ENCODE results near the gene DNASE2.

DNASE2 gene

GRCh38 chr19:12880551-12881171 lies 588 bp downstream of the DNASE2 start:
- peaks cover 40% of the 10 kb centered on the region for H3K4me1 Mint-ChIP-seq
- CTCF ChIA-PET = interaction anchor here (1.0 to 9.4 kb wide), 6 partner anchors 10 to 114 kb away, joined by 3 to 87 read pairs (median 3); partner anchors contain the start of gene GCDH
- H3K9me3 Mint-ChIP-seq = peaks cover 12% of the 10 kb centered on the region
- DNase-seq = peak; percentile 37
- H3K4me3 Mint-ChIP-seq = peak overlapping the region; percentile 90
- peaks cover 14% of the 10 kb centered on the region for H3K36me3 Mint-ChIP-seq
- peaks cover 9% of the 10 kb centered on the region for H3K27me3 Mint-ChIP-seq
- H3K27ac Mint-ChIP-seq = peak overlapping the region; percentile 90

- no peaks in the 10 kb centered on the region for H3K27me3 Mint-ChIP-seq
- CTCF ChIA-PET = no interaction called here
- H3K4me3 Mint-ChIP-seq = no peak overlapping the region
- no peak for DNase-seq
- peaks cover 33% of the 10 kb centered on the region for H3K36me3 Mint-ChIP-seq
- peaks cover 9% of the 10 kb centered on the region for H3K9me3 Mint-ChIP-seq
- H3K27ac Mint-ChIP-seq = no peak overlapping the region
- peaks cover 20% of the 10 kb centered on the region for H3K4me1 Mint-ChIP-seq
Measured at GRCh38 chr19:12875086-12875485, 6.2 kb downstream of the DNASE2 start.

DNA sequence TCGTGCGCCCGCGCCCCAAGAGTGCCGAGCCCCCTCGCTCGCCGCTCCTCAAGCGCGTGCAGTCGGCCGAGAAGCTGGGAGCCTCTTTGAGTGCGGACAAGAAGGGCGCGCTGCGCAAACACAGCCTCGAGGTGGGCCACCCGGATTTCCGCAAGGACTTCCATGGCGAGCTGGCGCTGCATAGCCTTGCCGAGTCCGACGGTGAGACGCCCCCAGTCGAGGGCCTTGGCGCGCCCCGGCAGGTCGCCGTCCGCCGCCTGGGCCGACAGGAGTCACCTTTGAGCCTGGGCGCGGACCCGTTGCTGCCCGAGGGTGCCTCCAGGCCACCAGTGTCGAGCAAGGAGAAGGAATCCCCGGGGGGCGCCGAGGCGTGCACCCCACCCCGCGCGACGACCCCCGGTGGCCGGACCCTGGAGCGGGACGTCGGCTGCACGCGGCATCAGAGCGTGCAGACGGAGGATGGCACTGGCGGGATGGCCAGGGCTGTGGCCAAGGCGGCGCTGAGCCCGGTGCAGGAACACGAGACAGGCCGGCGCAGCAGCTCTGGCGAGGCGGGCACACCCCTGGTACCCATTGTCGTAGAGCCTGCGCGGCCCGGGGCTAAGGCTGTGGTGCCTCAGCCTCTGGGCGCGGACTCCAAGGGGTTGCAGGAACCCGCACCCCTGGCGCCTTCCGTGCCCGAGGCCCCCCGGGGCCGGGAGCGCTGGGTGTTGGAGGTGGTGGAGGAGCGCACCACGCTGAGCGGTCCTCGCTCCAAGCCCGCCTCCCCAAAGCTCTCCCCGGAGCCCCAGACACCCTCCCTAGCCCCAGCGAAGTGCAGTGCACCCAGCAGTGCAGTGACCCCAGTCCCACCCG lies 7.1 kb downstream of the DNASE2 start:
- Mint-ChIP-seq H3K27ac (no peak overlapping the region), H3K4me1 (peaks cover 13% of the 10 kb centered on the region), H3K27me3 (peaks cover 3% of the 10 kb centered on the region), H3K9me3 (peaks cover 9% of the 10 kb centered on the region), H3K4me3 (no peak overlapping the region), H3K36me3 (peaks cover 33% of the 10 kb centered on the region)
- DNase-seq = no peak
- CTCF ChIA-PET = interaction anchor here (1.4 kb wide), 1 partner anchor 26 kb away, joined by 5 read pairs; no protein-coding TSS in a partner anchor

DNA sequence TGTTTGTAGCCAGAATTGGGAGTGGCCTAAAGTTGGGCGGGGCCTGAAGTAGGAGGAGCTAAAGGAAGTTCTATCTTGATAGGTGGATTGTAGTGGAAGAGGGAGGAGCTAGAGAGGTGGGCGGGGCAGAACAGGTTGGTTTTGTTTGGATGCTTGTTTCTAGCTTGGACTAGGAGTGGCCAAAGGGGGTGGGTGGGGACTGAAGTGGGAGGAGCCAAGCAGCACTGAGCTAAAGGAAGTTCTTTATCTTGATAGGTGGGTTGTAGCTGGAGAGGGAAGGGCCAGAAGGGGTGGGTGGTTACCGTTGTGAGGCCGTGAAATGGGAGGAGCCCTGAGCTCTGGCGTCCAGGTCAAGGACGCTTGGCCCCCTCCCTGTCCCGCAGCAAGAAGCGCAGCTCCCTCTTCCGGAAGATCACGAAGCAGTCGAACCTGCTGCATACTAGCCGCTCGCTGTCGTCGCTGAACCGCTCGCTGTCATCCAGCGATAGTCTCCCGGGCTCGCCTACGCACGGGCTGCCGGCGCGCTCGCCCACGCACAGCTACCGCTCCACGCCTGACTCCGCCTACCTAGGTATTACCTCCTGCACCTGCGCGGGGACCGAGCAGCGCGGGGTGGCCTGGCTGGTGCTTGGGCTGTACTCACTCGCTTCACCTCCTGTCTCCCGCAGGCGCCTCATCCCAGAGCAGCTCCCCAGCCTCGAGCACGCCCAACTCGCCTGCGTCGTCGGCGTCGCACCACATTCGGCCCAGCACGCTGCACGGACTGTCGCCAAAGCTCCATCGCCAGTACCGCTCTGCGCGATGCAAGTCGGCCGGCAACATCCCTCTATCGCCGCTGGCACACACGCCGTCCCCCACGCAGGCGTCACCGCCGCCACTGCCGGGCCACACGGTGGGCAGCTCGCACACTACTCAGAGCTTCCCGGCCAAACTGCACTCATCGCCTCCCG lies 8.0 kb downstream of the DNASE2 start:
- Mint-ChIP-seq H3K9me3 (peaks cover 9% of the 10 kb centered on the region), H3K36me3 (peaks cover 29% of the 10 kb centered on the region), H3K27ac (peak overlapping the region; percentile 67), H3K4me3 (peak overlapping the region; percentile 40), H3K27me3 (peaks cover 5% of the 10 kb centered on the region), H3K4me1 (peaks cover 10% of the 10 kb centered on the region)
- DNase-seq = peak; percentile 85
- CTCF ChIA-PET = interaction anchor here (0.6 to 1.4 kb wide), 4 partner anchors 25 to 113 kb away, joined by 3 to 5 read pairs (median 3); no protein-coding TSS in a partner anchor

DNA sequence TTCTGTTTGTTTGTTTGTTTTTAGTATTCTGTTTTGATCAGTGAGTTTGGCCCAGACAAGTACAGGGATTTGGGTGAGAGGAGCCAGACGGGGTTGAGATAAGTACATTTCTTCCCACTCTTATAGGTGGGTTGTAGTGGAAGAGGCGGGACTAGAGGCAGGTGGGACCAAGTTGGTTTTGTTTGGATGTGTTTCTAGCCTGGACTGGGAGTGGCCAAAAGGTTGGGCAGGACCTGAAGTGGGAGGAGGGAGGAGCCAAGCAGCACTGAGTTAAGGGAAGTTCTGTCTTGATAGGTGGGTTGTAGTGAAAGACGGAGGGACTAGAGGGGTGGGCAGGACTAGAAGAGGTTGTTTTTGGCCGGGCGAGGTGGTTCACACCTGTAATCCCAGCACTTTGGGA lies 9.0 kb downstream of the DNASE2 start:
- peaks cover 5% of the 10 kb centered on the region for H3K27me3 Mint-ChIP-seq
- CTCF ChIA-PET = interaction anchor here (1.1 kb wide), 1 partner anchor 112 kb away, joined by 3 read pairs; no protein-coding TSS in a partner anchor
- peaks cover 9% of the 10 kb centered on the region for H3K9me3 Mint-ChIP-seq
- no peak overlapping the region for H3K4me3 Mint-ChIP-seq
- peaks cover 16% of the 10 kb centered on the region for H3K4me1 Mint-ChIP-seq
- DNase-seq = no peak
- no peak overlapping the region for H3K27ac Mint-ChIP-seq
- peaks cover 26% of the 10 kb centered on the region for H3K36me3 Mint-ChIP-seq

DNA sequence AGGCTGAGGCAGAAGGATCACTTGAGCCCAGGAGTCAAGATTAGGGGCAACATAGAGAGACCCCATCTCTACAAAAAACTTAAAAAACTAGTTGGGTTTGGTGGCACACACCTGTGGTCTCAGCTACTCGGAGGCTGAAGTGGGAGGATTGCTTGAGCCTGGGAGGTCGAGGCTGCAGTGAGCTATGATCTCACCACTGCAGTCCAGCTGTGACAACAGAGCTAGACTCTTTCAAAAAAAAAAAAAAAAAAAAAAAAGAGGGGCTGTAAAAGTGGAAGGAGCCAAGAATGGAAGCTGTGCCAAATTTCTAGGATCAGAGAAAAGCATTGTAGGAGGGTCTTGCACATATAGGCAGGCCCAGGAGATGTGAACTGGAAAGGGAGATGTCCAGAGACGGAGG lies 9.6 kb downstream of the DNASE2 start:
- Mint-ChIP-seq H3K9me3 (peaks cover 9% of the 10 kb centered on the region), H3K4me1 (peaks cover 21% of the 10 kb centered on the region), H3K27me3 (peaks cover 5% of the 10 kb centered on the region), H3K27ac (no peak overlapping the region), H3K36me3 (peaks cover 24% of the 10 kb centered on the region), H3K4me3 (no peak overlapping the region)
- CTCF ChIA-PET = interaction anchor here (1.1 kb wide), 1 partner anchor 111 kb away, joined by 3 read pairs; no protein-coding TSS in a partner anchor
- DNase-seq = no peak

DNA sequence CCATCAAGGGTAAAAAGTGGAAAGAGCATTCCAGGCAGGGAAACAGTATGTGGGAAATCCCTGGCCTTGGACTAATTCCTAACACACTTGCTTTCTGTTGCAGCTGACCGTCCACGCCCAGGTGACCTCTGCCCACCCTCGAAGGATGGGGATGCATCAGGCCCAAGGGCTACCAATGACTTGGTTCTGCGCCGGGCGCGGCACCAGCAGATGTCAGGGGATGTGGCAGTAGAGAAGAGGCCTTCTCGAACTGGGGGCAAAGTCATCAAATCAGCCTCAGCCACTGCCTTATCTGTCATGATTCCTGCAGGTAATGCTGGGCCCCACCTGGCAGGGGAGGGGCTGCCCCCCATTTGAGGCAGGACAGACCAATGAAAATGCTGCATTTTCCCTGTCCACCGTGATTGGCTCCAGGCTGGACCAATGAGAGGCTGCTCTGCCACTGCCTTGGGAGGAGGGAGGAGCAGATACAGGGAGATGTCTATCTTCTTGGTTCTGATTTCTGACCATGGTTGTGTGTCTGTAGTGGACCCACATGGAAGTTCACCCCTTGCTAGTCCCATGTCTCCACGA lies 12.6 kb downstream of the DNASE2 start:
- Mint-ChIP-seq H3K9me3 (peaks cover 9% of the 10 kb centered on the region), H3K4me1 (peaks cover 24% of the 10 kb centered on the region), H3K27ac (no peak overlapping the region), H3K27me3 (peaks cover 24% of the 10 kb centered on the region), H3K4me3 (no peak overlapping the region), H3K36me3 (peaks cover 14% of the 10 kb centered on the region)
- CTCF ChIA-PET = interaction anchor here (1.0 kb wide), 1 partner anchor 11 kb away, joined by 3 read pairs; no protein-coding TSS in a partner anchor
- DNase-seq = no peak

DNA sequence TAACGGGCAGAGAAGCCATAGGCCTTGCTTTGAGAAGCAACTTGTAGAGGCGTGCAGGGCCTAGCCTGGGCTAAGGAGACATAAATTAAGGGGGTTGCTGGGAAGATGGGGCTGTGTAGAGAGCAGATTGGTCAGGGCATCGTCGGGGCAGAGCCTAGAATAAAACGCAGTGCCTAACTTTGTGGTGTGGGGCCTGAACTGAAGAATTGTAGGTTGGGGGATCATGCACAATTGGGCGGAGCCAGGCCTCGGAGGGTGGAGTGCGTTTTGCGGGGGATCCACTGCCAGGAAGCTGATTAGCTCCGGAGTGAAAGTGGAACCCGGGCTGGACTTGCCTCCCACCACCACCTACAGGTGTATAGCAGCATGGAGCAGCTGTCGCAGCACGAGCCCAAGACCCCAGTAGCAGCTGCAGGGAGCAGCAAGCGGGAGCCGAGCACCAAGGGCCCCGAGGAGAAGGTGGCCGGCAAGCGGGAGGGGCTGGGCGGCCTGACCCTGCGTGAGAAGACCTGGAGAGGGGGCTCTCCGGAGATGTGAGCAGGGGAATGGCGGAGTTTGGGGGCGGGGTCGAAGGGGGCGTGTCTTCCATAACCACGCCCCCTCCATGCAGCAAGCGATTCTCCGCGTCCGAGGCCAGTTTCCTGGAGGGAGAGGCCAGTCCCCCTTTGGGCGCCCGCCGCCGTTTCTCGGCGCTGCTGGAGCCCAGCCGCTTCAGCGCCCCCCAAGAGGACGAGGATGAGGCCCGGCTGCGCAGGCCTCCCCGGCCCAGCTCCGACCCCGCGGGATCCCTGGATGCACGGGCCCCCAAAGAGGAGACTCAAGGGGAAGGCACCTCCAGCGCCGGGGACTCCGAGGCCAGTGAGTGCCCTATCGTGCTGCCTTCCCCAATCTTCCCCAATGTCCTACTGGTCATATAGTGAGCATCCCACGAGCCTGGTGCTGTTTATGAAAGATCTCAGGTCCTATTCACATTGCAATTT lies 13.8 kb downstream of the DNASE2 start:
- Mint-ChIP-seq H3K27ac (peak overlapping the region; percentile 74), H3K36me3 (peaks cover 6% of the 10 kb centered on the region), H3K4me1 (peaks cover 20% of the 10 kb centered on the region), H3K27me3 (peaks cover 29% of the 10 kb centered on the region), H3K9me3 (peaks cover 5% of the 10 kb centered on the region), H3K4me3 (peak overlapping the region; percentile 64)
- CTCF ChIA-PET = interaction anchor here (0.6 to 1.0 kb wide), 2 partner anchors 10 to 14 kb away, joined by 3 read pairs; partner anchors contain the start of gene DNASE2
- DNase-seq = peak; percentile 81

- Mint-ChIP-seq H3K4me3 (peak overlapping the region; percentile 64), H3K4me1 (peaks cover 15% of the 10 kb centered on the region), H3K27ac (peak overlapping the region; percentile 9), H3K27me3 (peaks cover 31% of the 10 kb centered on the region), H3K9me3 (no peaks in the 10 kb centered on the region), H3K36me3 (no peaks in the 10 kb centered on the region)
- CTCF ChIA-PET = no interaction called here
- DNase-seq = no peak
Measured at GRCh38 chr19:12866416-12867119, 14.7 kb downstream of the DNASE2 start.

- Mint-ChIP-seq H3K9me3 (no peaks in the 10 kb centered on the region), H3K36me3 (no peaks in the 10 kb centered on the region), H3K27me3 (peaks cover 36% of the 10 kb centered on the region), H3K4me3 (no peak overlapping the region), H3K27ac (no peak overlapping the region), H3K4me1 (peaks cover 15% of the 10 kb centered on the region)
- CTCF ChIA-PET = no interaction called here
- DNase-seq = no peak
Measured at GRCh38 chr19:12865746-12866415, 15.4 kb downstream of the DNASE2 start.

- CTCF ChIA-PET = interaction anchor here (0.6 to 2.9 kb wide), 6 partner anchors 16 to 107 kb away, joined by 3 to 7 read pairs (median 4); partner anchors contain the start of genes DNASE2 and RTBDN
- no peak overlapping the region for H3K27ac Mint-ChIP-seq
- DNase-seq = no peak
- H3K4me3 Mint-ChIP-seq = no peak overlapping the region
- H3K4me1 Mint-ChIP-seq = peaks cover 15% of the 10 kb centered on the region
- no peaks in the 10 kb centered on the region for H3K9me3 Mint-ChIP-seq
- peaks cover 36% of the 10 kb centered on the region for H3K27me3 Mint-ChIP-seq
- no peaks in the 10 kb centered on the region for H3K36me3 Mint-ChIP-seq
Measured at GRCh38 chr19:12864721-12865715, 16.2 kb downstream of the DNASE2 start.
